Measurements from ENCODE around the gene RANBP3L.

DNA sequence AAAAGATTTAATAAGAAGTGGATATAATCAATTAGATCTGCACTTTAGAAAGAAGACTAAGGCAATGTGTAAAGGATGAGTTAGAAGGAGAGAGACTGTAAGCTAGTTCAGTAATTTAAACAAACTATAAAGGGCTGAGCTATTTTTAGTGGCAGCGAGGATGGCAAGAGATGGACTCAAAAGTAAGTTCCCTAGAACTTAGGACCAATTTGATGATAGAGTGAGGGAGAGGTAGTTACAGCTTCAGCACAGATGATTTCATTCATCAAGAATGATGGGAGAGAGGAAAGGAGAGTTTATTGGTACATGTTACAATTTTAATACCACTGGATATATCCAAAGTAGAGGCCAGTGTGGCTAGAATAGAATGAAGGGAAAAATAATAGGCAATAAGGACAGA lies 79.1 kb downstream of the RANBP3L start:
- TF ChIP-seq POLR2AphosphoS5 (IDR thresholded peaks at IDR 0.05; ENCODE audit: low read depth, low read length): no peak
- no peak for TF ChIP-seq SIN3A (IDR thresholded peaks at IDR 0.05; ENCODE audit: borderline replicate concordance, insufficient read depth, low read length)

Measured in PFSK-1 (cell line).